ENCODE data around the gene ATP7A.

DNA sequence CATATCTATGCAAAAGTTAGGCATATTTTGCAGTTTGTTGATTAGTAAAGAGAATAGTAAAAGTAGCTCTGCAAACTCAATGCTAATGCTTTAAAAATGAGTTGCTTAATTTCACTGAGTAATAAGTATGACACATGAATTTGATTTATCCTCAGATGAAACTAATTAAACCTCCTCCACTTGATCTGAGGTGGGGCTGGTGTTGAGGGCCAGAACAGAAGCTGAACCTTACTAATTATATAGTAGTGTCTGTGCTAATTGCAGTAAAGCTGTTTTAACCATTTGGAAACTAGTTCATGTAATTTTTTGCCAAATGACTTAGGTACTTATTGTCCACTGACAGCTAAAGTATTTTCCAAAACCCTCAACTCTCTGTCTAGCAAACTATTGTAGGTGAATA lies 66.6 kb downstream of the ATP7A start:
- TF ChIP-seq, protein P1, sequence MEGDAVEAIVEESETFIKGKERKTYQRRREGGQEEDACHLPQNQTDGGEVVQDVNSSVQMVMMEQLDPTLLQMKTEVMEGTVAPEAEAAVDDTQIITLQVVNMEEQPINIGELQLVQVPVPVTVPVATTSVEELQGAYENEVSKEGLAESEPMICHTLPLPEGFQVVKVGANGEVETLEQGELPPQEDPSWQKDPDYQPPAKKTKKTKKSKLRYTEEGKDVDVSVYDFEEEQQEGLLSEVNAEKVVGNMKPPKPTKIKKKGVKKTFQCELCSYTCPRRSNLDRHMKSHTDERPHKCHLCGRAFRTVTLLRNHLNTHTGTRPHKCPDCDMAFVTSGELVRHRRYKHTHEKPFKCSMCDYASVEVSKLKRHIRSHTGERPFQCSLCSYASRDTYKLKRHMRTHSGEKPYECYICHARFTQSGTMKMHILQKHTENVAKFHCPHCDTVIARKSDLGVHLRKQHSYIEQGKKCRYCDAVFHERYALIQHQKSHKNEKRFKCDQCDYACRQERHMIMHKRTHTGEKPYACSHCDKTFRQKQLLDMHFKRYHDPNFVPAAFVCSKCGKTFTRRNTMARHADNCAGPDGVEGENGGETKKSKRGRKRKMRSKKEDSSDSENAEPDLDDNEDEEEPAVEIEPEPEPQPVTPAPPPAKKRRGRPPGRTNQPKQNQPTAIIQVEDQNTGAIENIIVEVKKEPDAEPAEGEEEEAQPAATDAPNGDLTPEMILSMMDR (IDR thresholded peaks at IDR 0.05) = no peak
- no peak for TF ChIP-seq SIN3A (IDR thresholded peaks at IDR 0.05; ENCODE audit: borderline replicate concordance, insufficient read depth, low read depth, low read length)
- TF ChIP-seq POLR2AphosphoS5 (IDR thresholded peaks at IDR 0.05; ENCODE audit: low read depth, low read length) = no peak
- TF ChIP-seq TCF7L2 (IDR thresholded peaks at IDR 0.05; ENCODE audit: low read depth, low read length) = no peak
- TF ChIP-seq, protein P2, sequence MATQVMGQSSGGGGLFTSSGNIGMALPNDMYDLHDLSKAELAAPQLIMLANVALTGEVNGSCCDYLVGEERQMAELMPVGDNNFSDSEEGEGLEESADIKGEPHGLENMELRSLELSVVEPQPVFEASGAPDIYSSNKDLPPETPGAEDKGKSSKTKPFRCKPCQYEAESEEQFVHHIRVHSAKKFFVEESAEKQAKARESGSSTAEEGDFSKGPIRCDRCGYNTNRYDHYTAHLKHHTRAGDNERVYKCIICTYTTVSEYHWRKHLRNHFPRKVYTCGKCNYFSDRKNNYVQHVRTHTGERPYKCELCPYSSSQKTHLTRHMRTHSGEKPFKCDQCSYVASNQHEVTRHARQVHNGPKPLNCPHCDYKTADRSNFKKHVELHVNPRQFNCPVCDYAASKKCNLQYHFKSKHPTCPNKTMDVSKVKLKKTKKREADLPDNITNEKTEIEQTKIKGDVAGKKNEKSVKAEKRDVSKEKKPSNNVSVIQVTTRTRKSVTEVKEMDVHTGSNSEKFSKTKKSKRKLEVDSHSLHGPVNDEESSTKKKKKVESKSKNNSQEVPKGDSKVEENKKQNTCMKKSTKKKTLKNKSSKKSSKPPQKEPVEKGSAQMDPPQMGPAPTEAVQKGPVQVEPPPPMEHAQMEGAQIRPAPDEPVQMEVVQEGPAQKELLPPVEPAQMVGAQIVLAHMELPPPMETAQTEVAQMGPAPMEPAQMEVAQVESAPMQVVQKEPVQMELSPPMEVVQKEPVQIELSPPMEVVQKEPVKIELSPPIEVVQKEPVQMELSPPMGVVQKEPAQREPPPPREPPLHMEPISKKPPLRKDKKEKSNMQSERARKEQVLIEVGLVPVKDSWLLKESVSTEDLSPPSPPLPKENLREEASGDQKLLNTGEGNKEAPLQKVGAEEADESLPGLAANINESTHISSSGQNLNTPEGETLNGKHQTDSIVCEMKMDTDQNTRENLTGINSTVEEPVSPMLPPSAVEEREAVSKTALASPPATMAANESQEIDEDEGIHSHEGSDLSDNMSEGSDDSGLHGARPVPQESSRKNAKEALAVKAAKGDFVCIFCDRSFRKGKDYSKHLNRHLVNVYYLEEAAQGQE (IDR thresholded peaks at IDR 0.05; ENCODE audit: insufficient read depth in 1 of 2, low read depth in 2 of 2, low read length in 1 of 2) = no peak
